Testis (tissue), 3 donors: ENCODE measurements around the gene PTEN. TPM values are rescaled to one million over a fixed set of nuclear protein-coding genes. Genes with fewer than 3 reads are reported as not detected.

Experiments
- DNase-seq: peaks from one replicate; pipeline ENCODE4 v3.0.0-alpha.2; 2019
- H3K27ac ChIP-seq, 2 donors: fragments of 200-600 bp; sonication (generic); one replicate each; pipeline ENCODE4 v1.5.1; 2019
- H3K27me3 ChIP-seq: fragments of 200-600 bp; sonication (generic); one replicate; pipeline ENCODE4 v1.5.1; 2019
- H3K36me3 ChIP-seq: fragments of 200-600 bp; sonication (generic); one replicate; pipeline ENCODE4 v1.5.1; 2017; ENCODE audit warnings: low read depth; ENCODE audit errors: missing control alignments
- H3K4me1 ChIP-seq: fragments of 200-600 bp; sonication (generic); one replicate; pipeline ENCODE4 v1.5.1; 2019
- H3K4me3 ChIP-seq, 2 donors: fragments of 200-600 bp; sonication (generic); one replicate each; pipeline ENCODE4 v1.5.1; 2017 to 2019
- H3K9me3 ChIP-seq: fragments of 200-600 bp; sonication (generic); one replicate; pipeline ENCODE4 v1.5.1; 2017
- POLR2A ChIP-seq: fragments of 450-650 bp; IDR thresholded peaks from one replicate; pipeline ENCODE4 v1.6.1; 2017; ENCODE audit warnings: antibody characterized with exemption, mild to moderate bottlenecking, moderate library complexity
- WGBS, 2 donors: methylation state at CpG; one replicate each; pipeline ENCODE4 v1.1.5; 2018; 5-methylcytosine and 5-hydroxymethylcytosine counted together
- intact Hi-C: fragments of 100-400 bp; cut with DNase I; formaldehyde crosslinking; loops from one replicate; pipeline ENCODE4 v1.15.1; 2023; ENCODE audit warnings: low total_unique reads
- polyA plus RNA-seq: library from polyadenylated mRNA; stranded (reverse); fragments of 350-450 nt; fragmentation: Illumina TruSeq; extraction: RNeasy Lipid Tissue Mini Kit (QIAGEN cat#74804); gene quantifications from one replicate; pipeline ENCODE4 v1.2.3, GENCODE V29; 2014; ENCODE audit warnings: low read depth, low replicate concordance; ENCODE audit not compliant: insufficient read depth
- total RNA-seq, 2 donors: library from RNA; depleted of rRNA; stranded (reverse); fragments of >200 nt; gene quantifications; one replicate each; pipeline ENCODE4 v1.2.3, GENCODE V29; 2016
- TF ChIP-seq, protein P1 (sequence below), 3 experiments: fragments of 450-650 bp in 2 of 3; fragments of 200-600 bp in 1 of 3; sonication (generic) in 1 of 3; IDR thresholded peaks; one replicate each; pipeline ENCODE4 v1.5.1; 2016 to 2019; ENCODE audit warnings: antibody characterized with exemption in 3 of 3, mild to moderate bottlenecking in 2 of 3, moderate library complexity in 1 of 3

PTEN gene
- total and polyA plus RNA-seq, 3 donors from 2014 or later = 85.4 to 118 (median 96.8) TPM

DNA sequence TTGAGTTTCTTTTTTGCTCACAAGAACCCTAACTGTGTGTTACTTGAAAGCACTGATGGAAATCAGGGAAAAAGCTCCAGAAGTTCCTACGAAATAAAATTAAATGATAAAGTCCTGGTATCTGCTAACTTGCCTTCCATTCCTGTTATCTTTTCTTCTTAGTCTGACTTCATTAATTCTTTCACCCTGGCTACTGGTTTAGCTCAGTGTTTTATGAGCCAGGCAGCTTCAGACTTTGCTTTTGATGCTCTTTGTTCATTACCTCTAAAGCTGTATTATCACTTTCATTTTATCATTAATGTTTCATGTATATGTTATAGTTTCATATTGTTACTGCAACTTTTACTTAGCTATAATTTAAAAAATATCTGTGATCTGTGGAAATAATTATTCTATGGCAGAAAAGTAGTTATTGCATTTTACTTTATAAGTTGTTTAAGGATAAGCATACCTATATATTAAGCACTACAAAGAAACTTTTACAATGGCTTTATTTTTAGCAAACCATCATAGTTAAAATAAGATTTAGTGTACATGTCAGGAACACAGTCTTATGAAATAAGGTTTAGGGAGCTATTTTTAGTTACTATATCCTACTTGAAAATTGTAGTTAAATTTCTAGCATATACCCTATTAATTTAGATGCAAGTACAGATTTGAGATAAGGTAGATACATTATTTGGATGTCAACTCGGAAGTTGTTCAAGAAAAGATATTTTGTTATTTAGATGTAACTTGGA, 19.3 kb downstream of the PTEN start:
- no peaks in the 10 kb centered on the region for H3K27me3 ChIP-seq
- H3K4me3 ChIP-seq = no peak overlapping the region
- no peaks in the 10 kb centered on the region for H3K4me1 ChIP-seq
- DNase-seq = no peak
- H3K36me3 ChIP-seq = no peaks in the 10 kb centered on the region
- 47 to 55% methylated on average over 2 of the region's 2 CpGs for WGBS, 2 donors
- no peaks in the 10 kb centered on the region for H3K9me3 ChIP-seq
- TF ChIP-seq POLR2A = no peak
- TF ChIP-seq, protein P1, sequence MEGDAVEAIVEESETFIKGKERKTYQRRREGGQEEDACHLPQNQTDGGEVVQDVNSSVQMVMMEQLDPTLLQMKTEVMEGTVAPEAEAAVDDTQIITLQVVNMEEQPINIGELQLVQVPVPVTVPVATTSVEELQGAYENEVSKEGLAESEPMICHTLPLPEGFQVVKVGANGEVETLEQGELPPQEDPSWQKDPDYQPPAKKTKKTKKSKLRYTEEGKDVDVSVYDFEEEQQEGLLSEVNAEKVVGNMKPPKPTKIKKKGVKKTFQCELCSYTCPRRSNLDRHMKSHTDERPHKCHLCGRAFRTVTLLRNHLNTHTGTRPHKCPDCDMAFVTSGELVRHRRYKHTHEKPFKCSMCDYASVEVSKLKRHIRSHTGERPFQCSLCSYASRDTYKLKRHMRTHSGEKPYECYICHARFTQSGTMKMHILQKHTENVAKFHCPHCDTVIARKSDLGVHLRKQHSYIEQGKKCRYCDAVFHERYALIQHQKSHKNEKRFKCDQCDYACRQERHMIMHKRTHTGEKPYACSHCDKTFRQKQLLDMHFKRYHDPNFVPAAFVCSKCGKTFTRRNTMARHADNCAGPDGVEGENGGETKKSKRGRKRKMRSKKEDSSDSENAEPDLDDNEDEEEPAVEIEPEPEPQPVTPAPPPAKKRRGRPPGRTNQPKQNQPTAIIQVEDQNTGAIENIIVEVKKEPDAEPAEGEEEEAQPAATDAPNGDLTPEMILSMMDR (IDR thresholded peaks at IDR 0.05) = no peak
- no peak overlapping the region for H3K27ac ChIP-seq
- intact Hi-C loops = no loop called here

DNA sequence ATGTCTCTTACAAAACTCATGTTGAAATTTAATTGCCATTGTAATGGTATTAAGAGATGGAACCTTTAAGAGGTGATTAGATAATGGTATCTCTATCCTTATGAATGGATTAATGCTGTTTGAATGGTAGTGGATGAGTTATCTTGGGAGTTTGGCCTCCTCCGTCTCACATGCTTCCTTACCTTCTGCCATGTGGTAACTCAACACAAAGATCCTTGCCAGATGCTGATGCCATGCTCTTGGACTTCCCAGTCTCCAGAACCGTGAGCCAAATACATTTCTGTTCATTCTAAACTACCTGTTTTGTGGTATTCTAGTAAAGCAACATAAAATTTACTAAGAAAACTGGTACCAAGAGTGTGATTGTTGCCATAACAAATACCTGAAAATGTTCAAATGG, 23.2 kb downstream of the PTEN start:
- DNase-seq = no peak
- no peak overlapping the region for H3K4me3 ChIP-seq
- no peak overlapping the region for H3K27ac ChIP-seq
- no peaks in the 10 kb centered on the region for H3K27me3 ChIP-seq
- intact Hi-C loops = no loop called here
- TF ChIP-seq, protein P1 (IDR thresholded peaks at IDR 0.05) = no peak
- no peak for TF ChIP-seq POLR2A
- 91 to 95% methylated on average over 2 of the region's 2 CpGs for WGBS, 2 donors
- H3K36me3 ChIP-seq = no peaks in the 10 kb centered on the region
- no peaks in the 10 kb centered on the region for H3K9me3 ChIP-seq
- no peaks in the 10 kb centered on the region for H3K4me1 ChIP-seq

DNA sequence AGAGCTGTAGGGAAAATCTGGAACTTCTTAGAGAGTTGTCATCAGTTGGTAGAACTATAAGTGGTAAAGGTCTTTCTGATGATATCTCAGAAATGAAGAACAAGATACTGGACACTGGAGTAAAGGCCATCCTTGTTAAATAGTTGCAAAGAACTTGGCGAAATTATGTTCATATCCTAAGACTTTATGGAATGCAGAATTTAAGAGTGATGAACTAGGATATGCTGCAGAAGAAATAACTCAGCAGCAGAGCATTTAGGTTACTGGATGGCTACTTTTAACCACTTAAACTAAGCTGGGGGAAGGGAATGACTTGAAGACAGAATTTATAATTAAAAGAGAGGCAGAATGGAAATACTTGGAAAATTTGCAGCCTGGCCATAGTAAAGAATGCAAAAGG, 23.7 kb downstream of the PTEN start:
- 92 to 94% methylated on average over 1 of the region's 1 CpG for WGBS, 2 donors
- intact Hi-C loops = no loop called here

DNA sequence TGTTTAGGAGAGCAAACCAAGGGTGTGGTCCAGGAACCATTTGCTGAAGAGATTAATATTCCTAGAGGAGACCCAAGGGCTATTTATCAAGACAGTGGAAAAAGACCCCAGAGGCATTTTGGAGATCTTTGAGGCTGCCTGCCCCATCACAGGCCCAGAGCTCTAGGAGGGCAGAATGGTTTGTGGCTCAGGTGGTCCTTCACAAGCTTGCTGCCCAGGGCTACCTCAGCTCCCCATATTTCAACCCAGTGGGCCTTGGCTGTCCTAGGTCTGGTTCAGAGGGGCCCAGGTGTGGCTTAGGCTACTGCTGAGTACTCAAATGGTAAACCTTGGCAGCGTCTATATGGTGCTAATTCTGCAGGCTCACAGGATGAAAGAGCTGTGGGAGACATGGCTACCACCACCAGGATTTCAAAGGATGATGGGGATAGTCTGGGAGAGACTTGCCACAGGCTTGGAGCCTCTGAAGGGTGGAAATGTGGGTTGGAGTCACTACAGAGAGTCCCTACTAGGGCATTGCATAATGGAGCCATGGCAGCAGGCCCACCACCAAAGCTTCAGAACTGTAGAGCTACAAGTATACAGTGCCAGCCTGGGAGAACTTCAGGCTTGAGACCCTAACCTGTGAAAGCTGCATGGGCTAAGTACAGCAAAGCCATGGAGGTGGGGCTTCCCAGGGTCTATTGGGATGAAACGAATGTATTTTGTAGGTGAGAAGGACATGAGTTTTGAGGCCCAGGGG, 24.3 kb downstream of the PTEN start:
- Histone ChIP-seq H3K27ac (no peak overlapping the region), H3K4me1 (no peaks in the 10 kb centered on the region), H3K9me3 (no peaks in the 10 kb centered on the region), H3K36me3 (no peaks in the 10 kb centered on the region), H3K4me3 (no peak overlapping the region), H3K27me3 (no peaks in the 10 kb centered on the region)
- 92 to 96% methylated on average over 2 of the region's 2 CpGs for WGBS, 2 donors
- intact Hi-C loops = no loop called here
- DNase-seq = no peak
- no peak for TF ChIP-seq POLR2A
- TF ChIP-seq, protein P1 (IDR thresholded peaks at IDR 0.05) = no peak

More for the DNA sequence above, 23.7 kb downstream of the PTEN start:
- TF ChIP-seq POLR2A = no peak
- TF ChIP-seq, protein P1 (IDR thresholded peaks at IDR 0.05) = no peak
- Histone ChIP-seq H3K9me3 (no peaks in the 10 kb centered on the region), H3K27me3 (no peaks in the 10 kb centered on the region), H3K4me3 (no peak overlapping the region), H3K4me1 (no peaks in the 10 kb centered on the region), H3K27ac (no peak overlapping the region), H3K36me3 (no peaks in the 10 kb centered on the region)
- DNase-seq = no peak
